HFFc6 (cell line): ENCODE results near the gene TPO. TPM values are rescaled to one million over a fixed set of nuclear protein-coding genes. Genes with fewer than 3 reads are reported as not detected.

Experiments
- DNase-seq: peaks from one replicate; pipeline ENCODE4 v3.0.0-alpha.2; 2018
- H3K27ac Mint-ChIP-seq: 2 replicates; pipeline ENCODE4 v1.8.0; 2020; ENCODE audit warnings: mild to moderate bottlenecking, mixed read lengths
- H3K27me3 Mint-ChIP-seq: 2 replicates; pipeline ENCODE4 v1.8.0; 2021; ENCODE audit warnings: mild to moderate bottlenecking, moderate library complexity, mixed read lengths; ENCODE audit not compliant: insufficient read depth
- H3K36me3 Mint-ChIP-seq: 2 replicates; pipeline ENCODE4 v1.8.0; 2021; ENCODE audit warnings: low read depth, mixed read lengths
- H3K4me1 Mint-ChIP-seq: 2 replicates; pipeline ENCODE4 v1.8.0; 2020; ENCODE audit warnings: low read depth, mixed read lengths
- H3K4me3 Mint-ChIP-seq: 2 replicates; pipeline ENCODE4 v1.8.0; 2020; ENCODE audit warnings: mild to moderate bottlenecking, moderate library complexity, mixed read lengths
- H3K9me3 Mint-ChIP-seq: 2 replicates; pipeline ENCODE4 v1.8.0; 2020; ENCODE audit warnings: mild to moderate bottlenecking, mixed read lengths
- CTCF ChIP-seq: fragments of 200-600 bp; sonication (generic); IDR thresholded peaks from 2 replicates; pipeline ENCODE4 v1.5.0; 2021; ENCODE audit warnings: antibody characterized with exemption, mild to moderate bottlenecking
- total RNA-seq, 6 experiments: library from RNA; stranded (reverse); fragmentation: NEBNext Ultra II Directional; extraction: Animal tissue kit (Norgen Biotek cat#: 25700); gene quantifications; 2 replicates in 1 of 6; 3 replicates in 5 of 6; pipeline ENCODE4 v1.2.3, GENCODE V29; 2021

TPO gene
- total RNA-seq, 6 experiments from 2014 or later, result not detected

- Mint-ChIP-seq H3K27me3 (no peaks in the 10 kb centered on the region), H3K27ac (no peak overlapping the region), H3K9me3 (peaks cover 40% of the 10 kb centered on the region), H3K4me3 (no peak overlapping the region), H3K36me3 (no peaks in the 10 kb centered on the region), H3K4me1 (no peaks in the 10 kb centered on the region)
- TF ChIP-seq CTCF, result no peak
- no peak for DNase-seq
These were observed 15.9 kb upstream of the TPO start for GRCh38 chr2:1397350-1397749.

DNA sequence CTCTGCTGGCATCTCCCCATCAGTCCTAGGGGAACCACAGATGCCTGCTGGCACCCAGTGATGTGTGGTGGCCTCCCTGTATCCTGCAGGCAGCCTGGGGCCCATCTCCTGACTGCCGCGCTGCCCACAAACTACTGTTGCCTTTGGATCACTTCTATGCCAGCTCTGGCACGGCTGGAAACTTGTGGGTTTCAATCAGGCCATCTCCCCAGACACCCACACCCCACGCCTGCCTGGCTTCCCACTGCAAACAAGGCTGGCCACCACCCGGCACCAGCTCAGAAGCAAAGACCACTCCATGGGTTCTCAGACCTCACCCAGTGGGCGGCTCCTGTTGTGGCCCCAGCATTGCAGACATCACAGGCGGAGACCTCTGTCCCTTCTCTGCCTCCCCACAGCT lies 15.1 kb upstream of the TPO start:
- H3K36me3 Mint-ChIP-seq, result no peaks in the 10 kb centered on the region
- peaks cover 38% of the 10 kb centered on the region for H3K9me3 Mint-ChIP-seq
- DNase-seq, result no peak
- H3K27me3 Mint-ChIP-seq, result no peaks in the 10 kb centered on the region
- no peak overlapping the region for H3K4me3 Mint-ChIP-seq
- TF ChIP-seq CTCF, result no peak
- no peaks in the 10 kb centered on the region for H3K4me1 Mint-ChIP-seq
- no peak overlapping the region for H3K27ac Mint-ChIP-seq

DNA sequence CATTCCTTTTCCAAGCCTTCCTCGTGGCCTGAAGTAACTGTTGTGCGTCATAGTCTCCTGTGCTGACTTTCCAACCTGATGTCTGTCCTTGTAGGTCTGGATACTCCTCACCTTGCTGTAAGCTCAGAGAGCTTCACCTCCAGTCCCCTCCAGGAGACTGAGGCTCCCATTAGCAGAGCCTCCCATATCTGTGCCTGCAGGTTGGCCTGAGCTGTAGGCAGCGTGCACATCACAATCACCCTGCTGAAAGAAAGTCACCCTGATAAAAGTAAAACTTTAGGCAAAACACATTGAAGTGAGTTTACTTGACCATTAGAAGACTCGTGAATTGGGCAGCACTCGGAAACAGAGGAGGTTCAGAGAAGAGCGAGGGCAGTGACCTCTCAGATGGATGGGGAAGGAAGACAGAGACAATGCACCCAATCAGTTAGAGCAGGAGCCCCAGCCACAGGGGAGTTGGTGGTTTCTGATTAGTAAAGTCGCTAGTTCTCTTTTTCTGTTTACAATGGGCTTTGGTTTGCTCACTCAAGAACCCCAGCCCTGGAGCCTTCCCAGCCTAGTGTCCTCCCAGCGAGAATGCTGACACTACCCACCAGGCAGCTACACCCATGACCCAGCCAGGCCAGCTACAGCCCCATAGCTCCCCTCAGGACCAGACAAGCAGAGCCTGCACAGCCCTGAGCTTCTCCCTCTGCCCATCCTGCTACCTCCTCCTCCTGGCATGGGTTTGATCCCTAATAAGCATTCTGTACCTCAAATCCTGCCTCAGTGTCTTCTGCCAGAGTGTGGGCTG lies 12.1 kb upstream of the TPO start:
- TF ChIP-seq CTCF, result no peak
- no peak overlapping the region for H3K27ac Mint-ChIP-seq
- peaks cover 40% of the 10 kb centered on the region for H3K9me3 Mint-ChIP-seq
- H3K4me3 Mint-ChIP-seq, result no peak overlapping the region
- no peaks in the 10 kb centered on the region for H3K4me1 Mint-ChIP-seq
- no peaks in the 10 kb centered on the region for H3K36me3 Mint-ChIP-seq
- DNase-seq, result no peak
- H3K27me3 Mint-ChIP-seq, result no peaks in the 10 kb centered on the region

- Mint-ChIP-seq H3K27ac (no peak overlapping the region), H3K9me3 (peaks cover 40% of the 10 kb centered on the region), H3K4me1 (no peaks in the 10 kb centered on the region), H3K36me3 (no peaks in the 10 kb centered on the region), H3K27me3 (no peaks in the 10 kb centered on the region), H3K4me3 (no peak overlapping the region)
- no peak for TF ChIP-seq CTCF
- no peak for DNase-seq
These were observed 11.2 kb upstream of the TPO start for GRCh38 chr2:1402064-1402463.

- DNase-seq, result no peak
- no peak for TF ChIP-seq CTCF
- Mint-ChIP-seq H3K4me1 (no peaks in the 10 kb centered on the region), H3K27me3 (no peaks in the 10 kb centered on the region), H3K27ac (no peak overlapping the region), H3K9me3 (peaks cover 42% of the 10 kb centered on the region), H3K4me3 (no peak overlapping the region), H3K36me3 (no peaks in the 10 kb centered on the region)
These were observed 9.7 kb upstream of the TPO start for GRCh38 chr2:1403565-1403964.
